ENCODE measurements around the gene CLASP1. TPM values are rescaled to one million over a fixed set of nuclear protein-coding genes. Genes with fewer than 3 reads are reported as not detected.

The CLASP1 gene
- total and polyA plus RNA-seq, 2 experiments from 2014 or later, result 16.6 to 56.3 TPM

GRCh38 chr2:121529439-121530211, 119.6 kb downstream of the CLASP1 start (continued):
- TF ChIP-seq ZNF462 (CRISPR knock-in tag; IDR thresholded peaks at IDR 0.05) (no peak), NANOG (IDR thresholded peaks at IDR 0.05; ENCODE audit: borderline replicate concordance) (no peak), ZNF114 (CRISPR knock-in tag; IDR thresholded peaks at IDR 0.05) (no peak), ETS1 (IDR thresholded peaks at IDR 0.05) (no peak), STAT1 (IDR thresholded peaks at IDR 0.05; ENCODE audit: unreplicated experiment) (no peak), CTCF (conservative IDR thresholded peaks at IDR 0.05; ENCODE audit: low read depth in 2 of 2) (no peak), POLR2AphosphoS5 (IDR thresholded peaks at IDR 0.05; ENCODE audit: low read depth) (no peak)
